Urinary bladder (tissue), 4 donors: Measurements from ENCODE around the gene TMEM272. TPM values are rescaled to one million over a fixed set of nuclear protein-coding genes. Genes with fewer than 3 reads are reported as not detected.
"Not testable (repeated sequence)": the region's sequence is repeated elsewhere in the genome, so short reads cannot be mapped to it uniquely, and the experiment has no call there.

Experiments
- DNase-seq: peaks from one replicate; pipeline ENCODE4 v3.0.0-alpha.2; 2015; ENCODE audit errors: extremely low spot score
- H3K27ac ChIP-seq: one replicate; pipeline ENCODE4 v1.5.1; 2013; ENCODE audit warnings: low read depth, mild to moderate bottlenecking, moderate library complexity
- H3K36me3 ChIP-seq: one replicate; pipeline ENCODE4 v1.6.1; 2013; ENCODE audit warnings: mild to moderate bottlenecking, moderate library complexity; ENCODE audit not compliant: insufficient read depth
- H3K4me1 ChIP-seq: one replicate; pipeline ENCODE4 v1.6.1; 2013; ENCODE audit warnings: mild to moderate bottlenecking, moderate library complexity; ENCODE audit not compliant: insufficient read depth
- H3K4me3 ChIP-seq: one replicate; pipeline ENCODE4 v1.5.1; 2013; ENCODE audit warnings: low read depth, low read length
- WGBS: extraction: QIAGEN DNeasy Blood & Tissue Kit; methylation state at CpG from one replicate; pipeline ENCODE4 v1.1.7; 2013; 5-methylcytosine and 5-hydroxymethylcytosine counted together
- polyA plus RNA-seq: library from polyadenylated mRNA; stranded (reverse); fragments of 200-250 nt; gene quantifications from one replicate; pipeline ENCODE4 v1.2.3, GENCODE V29; 2013
- total RNA-seq: library from RNA; depleted of rRNA; stranded (reverse); fragments of >200 nt; gene quantifications from one replicate; pipeline ENCODE4 v1.2.3, GENCODE V29; 2014
- donor health status: healthy with polysubstance abuse.
- donor health status: healthy.

Gene TMEM272
- total and polyA plus RNA-seq, 2 donors, result not detected

GRCh38 chr13:51825681-51826254 lies 19.2 kb downstream of the TMEM272 start:
- WGBS, result 85% methylated on average over 10 of the region's 10 CpGs
- no peak overlapping the region for H3K4me3 ChIP-seq
- DNase-seq, result no peak
- H3K27ac ChIP-seq, result no peak overlapping the region
- H3K36me3 ChIP-seq, result no peaks in the 10 kb centered on the region
- no peaks in the 10 kb centered on the region for H3K4me1 ChIP-seq

DNA sequence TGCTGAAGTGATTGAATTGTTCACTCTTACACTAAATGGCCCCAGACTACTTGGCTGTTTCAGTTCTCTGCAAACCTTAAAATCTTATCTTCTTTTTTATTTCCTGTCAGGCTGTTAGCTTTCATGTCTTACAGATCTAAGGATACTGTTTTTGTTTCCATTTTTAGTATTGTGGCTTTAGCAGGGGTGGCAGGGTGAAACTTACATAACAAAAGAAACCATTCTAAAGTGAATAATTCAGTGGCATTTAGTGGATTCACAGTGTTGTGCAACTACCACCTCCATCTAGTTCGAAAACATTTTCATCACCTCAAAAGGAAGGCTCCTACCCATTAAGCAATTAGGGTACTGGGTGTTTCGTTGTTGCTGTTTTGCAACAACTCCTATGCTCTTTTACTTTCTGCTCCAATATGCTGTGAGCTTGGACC lies 19.8 kb downstream of the TMEM272 start:
- no peak overlapping the region for H3K27ac ChIP-seq
- no peaks in the 10 kb centered on the region for H3K36me3 ChIP-seq
- H3K4me3 ChIP-seq, result no peak overlapping the region
- 52% methylated on average over 2 of the region's 2 CpGs for WGBS
- no peaks in the 10 kb centered on the region for H3K4me1 ChIP-seq
- DNase-seq, result no peak

- not testable (repeated sequence) for H3K36me3 ChIP-seq, H3K27ac ChIP-seq, H3K4me3 ChIP-seq, H3K4me1 ChIP-seq, DNase-seq
- WGBS, result 89% methylated on average over 11 of the region's 11 CpGs
These were observed 20.3 kb downstream of the TMEM272 start for GRCh38 chr13:51824712-51825111.

DNA sequence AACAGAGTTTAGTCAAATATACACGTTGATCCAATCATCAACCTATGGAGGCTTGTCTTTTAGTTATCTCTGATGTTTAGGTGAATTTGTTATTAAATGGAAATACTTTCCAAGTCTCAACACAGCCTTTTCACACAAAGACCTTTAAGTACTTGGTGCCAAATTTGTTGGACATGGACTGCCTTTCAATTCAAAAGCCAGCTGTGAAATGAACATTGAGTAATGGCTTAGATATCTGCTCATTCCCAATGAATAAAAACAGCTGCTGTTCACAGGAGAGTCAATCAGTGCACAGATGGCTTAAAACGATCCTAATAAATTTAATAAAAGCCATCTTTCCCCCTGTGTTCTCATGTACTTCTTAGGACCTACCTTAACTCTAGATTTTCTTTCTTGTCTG lies 21.1 kb downstream of the TMEM272 start:
- H3K36me3 ChIP-seq, result no peaks in the 10 kb centered on the region
- 47% methylated on average over 2 of the region's 2 CpGs for WGBS
- DNase-seq, result no peak

DNA sequence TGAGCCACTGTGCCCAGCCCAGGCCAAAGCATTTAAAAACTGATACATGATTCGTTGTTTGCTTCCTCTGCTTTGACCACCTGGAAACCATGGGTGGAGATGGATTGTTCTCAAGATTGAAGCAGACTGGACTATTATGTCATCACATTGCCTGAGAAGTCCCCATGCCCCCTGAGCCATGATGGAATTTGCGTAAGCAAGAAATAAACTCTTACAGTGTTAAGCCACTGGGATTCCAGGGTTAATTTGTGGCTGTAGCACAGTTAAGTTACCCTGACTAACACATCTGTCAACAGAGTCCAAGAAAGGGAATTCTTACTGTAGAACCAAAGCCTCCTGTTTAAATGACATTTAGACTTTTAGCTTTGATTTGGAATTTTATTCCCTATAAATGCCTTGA lies 21.6 kb downstream of the TMEM272 start:
- 67% methylated on average over 2 of the region's 2 CpGs for WGBS
- no peaks in the 10 kb centered on the region for H3K4me1 ChIP-seq
- no peak for DNase-seq
- H3K27ac ChIP-seq, result no peak overlapping the region
- H3K36me3 ChIP-seq, result no peaks in the 10 kb centered on the region
- no peak overlapping the region for H3K4me3 ChIP-seq

More for the DNA sequence above, 21.1 kb downstream of the TMEM272 start:
- Histone ChIP-seq H3K4me3 (no peak overlapping the region), H3K4me1 (no peaks in the 10 kb centered on the region), H3K27ac (no peak overlapping the region)

DNA sequence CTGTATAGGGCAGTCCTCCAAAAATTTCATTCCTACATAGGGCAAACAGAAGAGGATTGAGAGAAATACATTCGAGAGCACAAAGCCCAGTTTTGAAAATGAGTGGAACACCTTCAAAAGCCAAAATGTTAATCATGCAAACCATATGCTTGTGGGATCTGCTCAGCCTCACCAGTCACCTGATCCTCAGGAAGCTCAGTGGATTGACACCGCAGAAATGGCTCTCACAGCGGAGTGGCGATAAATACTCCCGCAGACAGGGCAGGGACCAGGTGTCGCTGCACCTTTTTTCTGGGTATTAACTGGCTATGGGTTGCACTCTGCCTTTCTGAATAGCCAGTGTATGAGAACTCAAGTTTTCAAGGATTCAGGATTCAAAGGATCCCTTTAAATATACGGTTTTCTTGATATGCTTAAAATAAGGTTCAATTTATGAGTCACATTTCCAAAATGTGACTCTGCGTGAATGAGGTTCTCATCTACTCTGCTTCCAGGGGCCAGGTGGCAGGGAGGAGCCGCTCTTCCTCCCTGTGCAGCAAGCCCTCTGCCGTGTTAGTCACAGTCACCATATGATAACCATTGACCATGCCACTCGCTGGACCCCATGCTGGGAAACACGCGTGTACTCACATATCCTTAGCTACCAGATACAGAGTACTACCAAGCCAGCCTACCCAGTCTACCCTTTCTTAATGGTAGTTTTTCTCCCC lies 22.7 kb downstream of the TMEM272 start:
- Histone ChIP-seq H3K27ac (no peak overlapping the region), H3K36me3 (no peaks in the 10 kb centered on the region), H3K4me1 (no peaks in the 10 kb centered on the region), H3K4me3 (no peak overlapping the region)
- DNase-seq, result no peak
- 83% methylated on average over 13 of the region's 13 CpGs for WGBS

GRCh38 chr13:51821606-51822005 lies 23.4 kb downstream of the TMEM272 start:
- Histone ChIP-seq H3K4me3 (no peak overlapping the region), H3K4me1 (no peaks in the 10 kb centered on the region), H3K27ac (no peak overlapping the region), H3K36me3 (no peaks in the 10 kb centered on the region)
- WGBS, result 57% methylated on average over 2 of the region's 2 CpGs
- no peak for DNase-seq

DNA sequence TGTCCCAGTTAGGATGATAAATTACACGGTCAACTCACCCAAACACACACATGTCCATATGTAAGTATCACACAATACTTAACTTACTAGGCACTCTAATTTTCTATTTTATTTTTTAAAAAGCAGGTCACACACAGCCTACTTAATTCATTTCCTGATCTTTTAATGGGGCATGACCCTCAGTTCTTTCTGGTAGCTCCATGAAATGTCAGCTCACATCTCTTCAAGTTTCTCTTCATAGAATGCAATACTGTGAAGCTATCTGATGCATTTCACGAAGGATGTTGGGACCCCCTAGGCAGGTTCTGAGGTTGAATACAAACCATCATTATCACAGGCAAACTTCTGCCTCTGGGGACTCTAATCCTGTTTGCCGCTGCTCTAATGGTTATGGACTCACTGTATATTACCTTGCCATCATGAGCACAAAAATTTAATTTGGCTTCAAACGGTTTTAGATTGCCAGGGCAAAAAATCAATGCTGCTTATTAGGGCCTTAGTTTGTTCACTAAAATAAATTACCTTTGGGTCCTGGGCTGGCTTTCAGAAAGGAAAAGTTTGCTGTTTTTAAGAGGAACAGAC lies 24.9 kb downstream of the TMEM272 start:
- Histone ChIP-seq H3K36me3 (no peaks in the 10 kb centered on the region), H3K27ac (no peak overlapping the region), H3K4me3 (no peak overlapping the region), H3K4me1 (no peaks in the 10 kb centered on the region)
- DNase-seq, result no peak
- WGBS, result 83% methylated on average over 4 of the region's 4 CpGs

GRCh38 chr13:51819544-51819943 lies 25.4 kb downstream of the TMEM272 start:
- DNase-seq, result no peak
- Histone ChIP-seq H3K4me1 (no peaks in the 10 kb centered on the region), H3K27ac (no peak overlapping the region), H3K36me3 (no peaks in the 10 kb centered on the region), H3K4me3 (no peak overlapping the region)
- 89% methylated on average over 3 of the region's 3 CpGs for WGBS

GRCh38 chr13:51818781-51819511 lies 26.0 kb downstream of the TMEM272 start:
- H3K4me1 ChIP-seq, result no peaks in the 10 kb centered on the region
- no peak overlapping the region for H3K4me3 ChIP-seq
- no peaks in the 10 kb centered on the region for H3K36me3 ChIP-seq
- no peak for DNase-seq
- WGBS, result 75% methylated on average over 9 of the region's 9 CpGs
- no peak overlapping the region for H3K27ac ChIP-seq

GRCh38 chr13:51818276-51818675 lies 26.7 kb downstream of the TMEM272 start:
- 78% methylated on average over 4 of the region's 4 CpGs for WGBS

GRCh38 chr13:51817717-51818116 lies 27.3 kb downstream of the TMEM272 start:
- no peak overlapping the region for H3K27ac ChIP-seq
- no peak overlapping the region for H3K4me3 ChIP-seq
- H3K36me3 ChIP-seq, result no peaks in the 10 kb centered on the region
- no peak for DNase-seq
- 87% methylated on average over 8 of the region's 8 CpGs for WGBS
- H3K4me1 ChIP-seq, result no peaks in the 10 kb centered on the region

More at GRCh38 chr13:51818276-51818675, 26.7 kb downstream of the TMEM272 start:
- H3K4me1 ChIP-seq, result no peaks in the 10 kb centered on the region
- H3K27ac ChIP-seq, result no peak overlapping the region
- H3K36me3 ChIP-seq, result no peaks in the 10 kb centered on the region
- H3K4me3 ChIP-seq, result no peak overlapping the region
- DNase-seq, result no peak

DNA sequence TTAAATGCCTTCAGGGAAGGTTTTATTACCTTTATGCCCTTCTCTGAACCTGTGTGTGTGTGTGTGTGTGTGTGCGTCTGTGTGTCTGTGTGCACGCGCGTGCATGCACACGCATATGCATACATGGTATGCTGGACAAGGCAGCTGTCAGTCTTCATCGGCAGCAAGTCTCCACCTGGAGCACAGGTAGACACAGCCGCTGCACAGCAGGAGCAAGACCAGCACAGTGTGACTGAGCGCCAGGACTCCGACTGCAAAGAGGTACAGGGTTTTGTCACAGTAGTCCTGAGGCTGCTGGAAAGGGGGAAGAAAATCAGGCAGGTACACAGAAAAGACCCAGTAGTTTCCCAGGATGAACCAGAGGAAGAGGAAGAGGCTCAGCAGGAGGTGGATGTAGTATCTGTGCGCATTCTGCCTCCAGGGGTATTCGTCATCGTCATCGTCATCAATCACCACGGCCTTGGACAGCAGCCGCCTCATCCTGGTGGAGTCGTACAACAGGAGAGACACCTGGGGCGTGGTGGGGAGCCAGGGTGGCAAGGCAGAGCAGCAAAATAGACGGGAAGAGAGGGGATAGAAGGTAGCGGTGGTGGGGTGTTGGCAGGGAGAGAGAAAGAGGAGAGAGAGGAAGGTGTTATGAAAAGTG lies 28.2 kb downstream of the TMEM272 start:
- WGBS, result 84% methylated on average over 19 of the region's 19 CpGs
- H3K27ac ChIP-seq, result no peak overlapping the region
- no peak for DNase-seq
- no peaks in the 10 kb centered on the region for H3K36me3 ChIP-seq
- no peak overlapping the region for H3K4me3 ChIP-seq
- H3K4me1 ChIP-seq, result no peaks in the 10 kb centered on the region
